HCT116 (cell line): ENCODE data around the gene SLC27A1. TPM values are rescaled to one million over a fixed set of nuclear protein-coding genes. Genes with fewer than 3 reads are reported as not detected.

Experiments used
- CTCF ChIP-seq, 3 experiments: fragments of 200-600 bp in 1 of 3; sonication (generic) in 1 of 3; IDR thresholded peaks in 2 of 3; conservative IDR thresholded peaks in 1 of 3; 2 replicates each; pipeline ENCODE4 v1.5.1; 2012 to 2017; ENCODE audit warnings: low read depth in 2 of 3, low read length in 2 of 3, antibody characterized with exemption in 1 of 3, borderline replicate concordance in 1 of 3, control low read depth in 1 of 3, mild to moderate bottlenecking in 1 of 3, mixed read lengths in 1 of 3, mixed run types in 1 of 3, moderate library complexity in 1 of 3; ENCODE audit not compliant: insufficient read depth in 1 of 3
- EGR1 ChIP-seq: IDR thresholded peaks from 2 replicates; pipeline ENCODE4 v1.6.1; 2012; ENCODE audit warnings: low read depth
- ELF1 ChIP-seq: IDR thresholded peaks from 2 replicates; pipeline ENCODE4 v1.6.1; 2012; ENCODE audit warnings: low read depth, borderline replicate concordance
- EZH2 ChIP-seq: fragments of 200-600 bp; sonication (generic); IDR thresholded peaks from 2 replicates; pipeline ENCODE4 v1.6.1; 2017; ENCODE audit warnings: antibody characterized with exemption, mixed run types
- EZH2phosphoT487 ChIP-seq: fragments of 200-600 bp; IDR thresholded peaks from 2 replicates; pipeline ENCODE4 v1.6.1; 2018; ENCODE audit warnings: antibody characterized with exemption, borderline replicate concordance
- MAX ChIP-seq: IDR thresholded peaks from 2 replicates; pipeline ENCODE4 v1.6.1; 2012
- POLR2A ChIP-seq: IDR thresholded peaks from 2 replicates; pipeline ENCODE4 v1.7.0; 2011; ENCODE audit warnings: borderline replicate concordance; ENCODE audit not compliant: insufficient read depth, insufficient read length; ENCODE audit errors: extremely low read depth
- POLR2AphosphoS5 ChIP-seq: IDR thresholded peaks from 2 replicates; pipeline ENCODE4 v1.6.1; 2011; ENCODE audit warnings: mild to moderate bottlenecking, low read depth, low read length, moderate library complexity
- TCF7L2 ChIP-seq: IDR thresholded peaks from 2 replicates; pipeline ENCODE4 v1.7.0; 2011; ENCODE audit warnings: borderline replicate concordance, inconsistent platforms; ENCODE audit not compliant: insufficient read depth, insufficient read length; ENCODE audit errors: extremely low read depth
- YY1 ChIP-seq: IDR thresholded peaks from 2 replicates; pipeline ENCODE4 v1.6.1; 2011; ENCODE audit warnings: low read length, low read depth, moderate library complexity, mild to moderate bottlenecking; ENCODE audit not compliant: insufficient replicate concordance; ENCODE audit errors: extremely low read depth
- ZFX ChIP-seq: fragments of 450-650 bp; IDR thresholded peaks from 2 replicates; pipeline ENCODE4 v1.6.1; 2017
- ZNF274 ChIP-seq: fragments of 200-500 bp; sonication (Bioruptor generic); IDR thresholded peaks from 2 replicates; pipeline ENCODE4 v1.6.1; 2014; ENCODE audit warnings: mild to moderate bottlenecking, low read depth, low read length, inconsistent platforms
- total RNA-seq: library from RNA; stranded (reverse); gene quantifications from one replicate; pipeline ENCODE4 v1.2.1, GENCODE V29; 2021; ENCODE audit not compliant: unreplicated experiment

The SLC27A1 gene
- total RNA-seq, 1 experiment from 2014 or later = 22.5 TPM

GRCh38 chr19:17424743-17425365 lies 45.5 kb upstream of the SLC27A1 start (continued):
- TF ChIP-seq POLR2AphosphoS5 (no peak), ELF1 (no peak), TCF7L2 (no peak), POLR2A (no peak), YY1 (no peak), EGR1 (peak; percentile 81), ZNF274 (no peak), CTCF (IDR thresholded peaks at IDR 0.05 in 2 of 3, conservative IDR thresholded peaks at IDR 0.05 in 1 of 3; ENCODE audit: borderline replicate concordance in 1 of 3, insufficient read depth in 1 of 3, low read depth in 2 of 3, low read length in 2 of 3) (peak; percentile 57 to 73 (median 72); a peak in 5 of 6 replicates), MAX (no peak), EZH2 (no peak), EZH2phosphoT487 (no peak), ZFX (no peak)
